GM18858 (cell line): Measurements from ENCODE around the gene STXBP6.
"Not testable (repeated sequence)": the region's sequence is repeated elsewhere in the genome, so short reads cannot be mapped to it uniquely, and the experiment has no call there.

Experiments
- ATAC-seq: cut with Tn5 transposase; IDR thresholded peaks from one replicate; pipeline ENCODE4 v1.9.1; 2021; ENCODE audit not compliant: unreplicated experiment

Gene STXBP6

GRCh38 chr14:24839617-24840203, 210.2 kb downstream of the STXBP6 start:
- ATAC-seq, result no peak

GRCh38 chr14:24838945-24839616, 210.9 kb downstream of the STXBP6 start:
- ATAC-seq, result no peak

GRCh38 chr14:24837280-24838046, 212.5 kb downstream of the STXBP6 start:
- ATAC-seq, result no peak

GRCh38 chr14:24836324-24836723, 213.6 kb downstream of the STXBP6 start:
- ATAC-seq, result not testable (repeated sequence)

GRCh38 chr14:24834956-24835355, 215.0 kb downstream of the STXBP6 start:
- ATAC-seq, result no peak

GRCh38 chr14:24833385-24833784, 216.6 kb downstream of the STXBP6 start:
- no peak for ATAC-seq

- ATAC-seq, result no peak
Observed at GRCh38 chr14:24831677-24832076, 218.3 kb downstream of the STXBP6 start.

- ATAC-seq, result no peak
Observed at GRCh38 chr14:24829862-24830261, 220.1 kb downstream of the STXBP6 start.

- no peak for ATAC-seq
Observed at GRCh38 chr14:24828486-24828885, 221.5 kb downstream of the STXBP6 start.

- ATAC-seq, result no peak
Observed at GRCh38 chr14:24826390-24826789, 223.6 kb downstream of the STXBP6 start.

- no peak for ATAC-seq
Observed at GRCh38 chr14:24820616-24821015, 229.3 kb downstream of the STXBP6 start.

- no peak for ATAC-seq
Observed at GRCh38 chr14:24818823-24819341, 231.1 kb downstream of the STXBP6 start.

GRCh38 chr14:24818058-24818822, 231.7 kb downstream of the STXBP6 start:
- no peak for ATAC-seq

- ATAC-seq, result no peak
Observed at GRCh38 chr14:24817212-24818057, 232.5 kb downstream of the STXBP6 start.

GRCh38 chr14:24816929-24817211, 233.1 kb downstream of the STXBP6 start:
- no peak for ATAC-seq

- no peak for ATAC-seq
Observed at GRCh38 chr14:24816011-24816928, 233.7 kb downstream of the STXBP6 start.

GRCh38 chr14:24815543-24815942, 234.4 kb downstream of the STXBP6 start:
- no peak for ATAC-seq

- ATAC-seq, result no peak
Observed at GRCh38 chr14:24814944-24815343, 235.0 kb downstream of the STXBP6 start.

GRCh38 chr14:24814346-24814745, 235.6 kb downstream of the STXBP6 start:
- no peak for ATAC-seq
